H1 (cell line): ENCODE results near the gene CORO7. TPM values are rescaled to one million over a fixed set of nuclear protein-coding genes. Genes with fewer than 3 reads are reported as not detected.

Experiments used
- CTCF ChIA-PET: fragments of 300-600 bp; sonication (Branson Sonifier 250); formaldehyde crosslinking; loops from one replicate; lab custom pipeline; 2021; ENCODE audit not compliant: partially characterized antibody; lab: Charles Lee
- POLR2A ChIA-PET: fragments of 300-600 bp; sonication (Branson Sonifier 250); formaldehyde crosslinking; loops from one replicate; lab custom pipeline; 2021; ENCODE audit warnings: inconsistent platforms; ENCODE audit not compliant: partially characterized antibody; lab: Charles Lee
- DNase-seq, 2 experiments: peaks; one replicate each; pipeline versions ENCODE4 v3.0.0 to v3.0.0-alpha.2; 2010 to 2022; ENCODE audit warnings: low spot score in 2 of 2, low read depth in 1 of 2, mixed read lengths in 1 of 2
- FAIRE-seq: peaks from 2 replicates; lab custom pipeline; 2011; peaks lifted over from hg19 to GRCh38; lab: Jason Lieb, UNC
- H2AFZ ChIP-seq: 2 replicates; pipeline ENCODE4 v1.8.1; 2012; ENCODE audit warnings: low read length, inconsistent platforms
- H2AK5ac ChIP-seq: 2 replicates; pipeline ENCODE4 v1.6.1; 2013; ENCODE audit warnings: low read depth, low read length
- H2BK120ac ChIP-seq: replicated peaks from 2 replicates; pipeline ENCODE3; 2013; ENCODE audit warnings: low read depth, low read length, inconsistent platforms
- H2BK12ac ChIP-seq: 2 replicates; pipeline ENCODE4 v1.6.1; 2013; ENCODE audit warnings: low read depth, low read length
- H2BK15ac ChIP-seq: 2 replicates; pipeline ENCODE4 v1.6.1; 2013; ENCODE audit warnings: low read length
- H2BK20ac ChIP-seq: 2 replicates; pipeline ENCODE4 v1.6.1; 2013; ENCODE audit warnings: low read length
- H2BK5ac ChIP-seq: 2 replicates; pipeline ENCODE4 v1.6.1; 2013; ENCODE audit warnings: low read depth, low read length
- H3K14ac ChIP-seq: 2 replicates; pipeline ENCODE4 v1.6.1; 2013; ENCODE audit warnings: inconsistent platforms; ENCODE audit not compliant: insufficient read length
- H3K18ac ChIP-seq: 2 replicates; pipeline ENCODE4 v1.6.1; 2013; ENCODE audit warnings: low read length; ENCODE audit errors: extremely low read depth
- H3K23ac ChIP-seq: 2 replicates; pipeline ENCODE4 v1.6.1; 2013; ENCODE audit warnings: inconsistent platforms; ENCODE audit not compliant: insufficient read length
- H3K23me2 ChIP-seq: 2 replicates; pipeline ENCODE4 v1.6.1; 2013; ENCODE audit warnings: low read depth, low read length
- H3K27ac ChIP-seq: 2 replicates; pipeline ENCODE4 v1.6.1; 2011; ENCODE audit warnings: low read depth, low read length, inconsistent platforms
- H3K27me3 ChIP-seq, 4 experiments: replicated peaks in 1 of 4; 1 replicate in 1 of 4; 2 replicates in 3 of 4; pipeline versions ENCODE4 v1.6.1 to v1.8.1; 2011 to 2013; ENCODE audit warnings: low read length in 3 of 4, mild to moderate bottlenecking in 3 of 4, inconsistent platforms in 2 of 4, mixed read lengths in 2 of 4, moderate library complexity in 1 of 4; ENCODE audit not compliant: control insufficient read depth in 3 of 4, insufficient read depth in 3 of 4; ENCODE audit errors: extremely low read depth in 1 of 4
- H3K36me3 ChIP-seq, 4 experiments: 2 replicates each; pipeline versions ENCODE4 v1.6.1 to v1.8.1; 2011 to 2013; ENCODE audit warnings: mild to moderate bottlenecking in 4 of 4, low read length in 3 of 4, moderate library complexity in 2 of 4, control low read depth in 1 of 4, inconsistent platforms in 1 of 4; ENCODE audit not compliant: insufficient read depth in 4 of 4, control insufficient read depth in 2 of 4
- H3K4ac ChIP-seq: replicated peaks from 2 replicates; pipeline ENCODE3; 2013; ENCODE audit warnings: low read length, low read depth, mixed read lengths, inconsistent platforms; ENCODE audit not compliant: insufficient read length
- H3K4me1 ChIP-seq, 4 experiments: replicated peaks in 1 of 4; 1 replicate in 1 of 4; 2 replicates in 3 of 4; pipeline versions ENCODE4 v1.6.1 to v1.8.1; 2011 to 2013; ENCODE audit warnings: low read length in 3 of 4, inconsistent platforms in 2 of 4, mixed read lengths in 1 of 4; ENCODE audit not compliant: insufficient read depth in 4 of 4, control insufficient read depth in 3 of 4
- H3K4me2 ChIP-seq, 2 experiments: 2 replicates each; pipeline versions ENCODE4 v1.6.1 to v1.8.1; 2011 to 2013; ENCODE audit warnings: low read depth in 2 of 2, low read length in 2 of 2, control low read depth in 1 of 2, inconsistent platforms in 1 of 2, mild to moderate bottlenecking in 1 of 2; ENCODE audit not compliant: insufficient read depth in 1 of 2
- H3K4me3 ChIP-seq, 4 experiments: fragments of 200-600, 300-600 bp in 1 of 4; sonication (generic), shearing (Covaris generic), sonication (Bioruptor Twin) in 1 of 4; 2 replicates each; pipeline versions ENCODE4 v1.5.1 to v1.8.1; 2011 to 2016; ENCODE audit warnings: low read length in 4 of 4, low read depth in 3 of 4, control low read depth in 2 of 4, inconsistent platforms in 2 of 4, mild to moderate bottlenecking in 2 of 4, mixed read lengths in 1 of 4, moderate library complexity in 1 of 4; ENCODE audit not compliant: insufficient read depth in 2 of 4; ENCODE audit errors: extremely low read depth in 1 of 4
- H3K56ac ChIP-seq: replicated peaks from 2 replicates; pipeline ENCODE3; 2013; ENCODE audit warnings: low read depth, mild to moderate bottlenecking, mixed read lengths, low read length, inconsistent platforms; ENCODE audit not compliant: insufficient read length
- H3K79me1 ChIP-seq: 2 replicates; pipeline ENCODE4 v1.6.1; 2013; ENCODE audit warnings: low read depth, low read length, control low read depth
- H3K79me2 ChIP-seq, 2 experiments: 2 replicates each; pipeline versions ENCODE4 v1.6.1 to v1.8.1; 2012 to 2013; ENCODE audit warnings: low read length in 2 of 2, mild to moderate bottlenecking in 2 of 2, inconsistent platforms in 1 of 2; ENCODE audit not compliant: insufficient read depth in 2 of 2, control insufficient read depth in 1 of 2
- H3K9ac ChIP-seq, 4 experiments: replicated peaks in 1 of 4; 1 replicate in 1 of 4; 2 replicates in 3 of 4; pipeline versions ENCODE4 v1.6.1 to v1.8.1; 2011 to 2013; ENCODE audit warnings: low read depth in 3 of 4, low read length in 3 of 4, control low read depth in 2 of 4, mild to moderate bottlenecking in 2 of 4, moderate library complexity in 2 of 4, inconsistent platforms in 1 of 4; ENCODE audit errors: extremely low read depth in 1 of 4
- H3K9me3 ChIP-seq, 2 experiments: 2 replicates each; pipeline versions ENCODE4 v1.6.1 to v1.8.1; 2012 to 2013; ENCODE audit warnings: mild to moderate bottlenecking in 2 of 2, moderate library complexity in 2 of 2, control low read depth in 1 of 2, inconsistent platforms in 1 of 2, low read depth in 1 of 2, low read length in 1 of 2, mixed read lengths in 1 of 2; ENCODE audit not compliant: insufficient read depth in 2 of 2
- H4K20me1 ChIP-seq, 2 experiments: replicated peaks in 1 of 2; 2 replicates each; pipeline versions ENCODE3 to v1.8.1; 2011 to 2013; ENCODE audit warnings: inconsistent platforms in 2 of 2, low read length in 2 of 2, mild to moderate bottlenecking in 1 of 2; ENCODE audit not compliant: insufficient read depth in 2 of 2, control insufficient read depth in 1 of 2
- H4K5ac ChIP-seq: 2 replicates; pipeline ENCODE4 v1.6.1; 2013; ENCODE audit warnings: low read length, low read depth, mixed read lengths, inconsistent platforms; ENCODE audit not compliant: insufficient read length
- H4K8ac ChIP-seq: 2 replicates; pipeline ENCODE4 v1.8.0; 2013; ENCODE audit warnings: mild to moderate bottlenecking, moderate library complexity, low read length, inconsistent platforms; ENCODE audit not compliant: insufficient read depth; ENCODE audit errors: extremely low read depth
- H4K91ac ChIP-seq: replicated peaks from 2 replicates; pipeline ENCODE3; 2013; ENCODE audit warnings: low read length, mixed read lengths, inconsistent platforms; ENCODE audit not compliant: insufficient read length
- BRCA1 ChIP-seq: IDR thresholded peaks from 2 replicates; pipeline ENCODE4 v1.6.1; 2012; ENCODE audit warnings: low read depth, low read length, improper control_type of control experiment
- CBX5 ChIP-seq: fragments of 300-800, 300-1000 bp; sonication (generic); IDR thresholded peaks from 2 replicates; pipeline ENCODE4 v1.7.1; 2016; ENCODE audit warnings: antibody characterized with exemption, low read length, low read depth
- HDAC2 ChIP-seq, 2 experiments: fragments of 300-600 bp in 1 of 2; sonication (generic) in 1 of 2; IDR thresholded peaks; 2 replicates each; pipeline ENCODE4 v1.6.1; 2011 to 2012; ENCODE audit warnings: low read depth in 2 of 2, low read length in 2 of 2, mild to moderate bottlenecking in 2 of 2, moderate library complexity in 2 of 2, borderline replicate concordance in 1 of 2, inconsistent platforms in 1 of 2
- KDM5A ChIP-seq: fragments of 200-600 bp; IDR thresholded peaks from 2 replicates; pipeline ENCODE4 v1.7.1; 2012; ENCODE audit warnings: mild to moderate bottlenecking, low read length, inconsistent platforms, mixed read lengths
- SIRT6 ChIP-seq: IDR thresholded peaks from one replicate; pipeline ENCODE4 v1.7.1; 2012; ENCODE audit warnings: low read length, inconsistent platforms
- WGBS, 2 experiments: shearing (Covaris generic) in 1 of 2; methylation state at CpG; one replicate each; pipeline versions ENCODE4 v1.1.6 to v1.1.7; 2013 to 2015; ENCODE audit warnings: low lambda C conversion rate in 2 of 2, mixed read lengths in 2 of 2, inconsistent platforms in 1 of 2, low coverage in 1 of 2, missing lambda C conversion rate in 1 of 2; ENCODE audit not compliant: insufficient replicate concordance in 2 of 2, insufficient coverage in 1 of 2, insufficient read length in 1 of 2; ENCODE audit errors: extremely low coverage in 1 of 2, missing lambda C conversion rate in 1 of 2; 5-methylcytosine and 5-hydroxymethylcytosine counted together
- polyA plus RNA-seq, 7 experiments: library from polyadenylated mRNA; depleted of rRNA in 3 of 7; stranded (reverse) in 5 of 7; unstranded in 2 of 7; fragments of >200 nt in 5 of 7; fragments of 200-250 nt in 2 of 7; gene quantifications; 1 replicate in 5 of 7; 2 replicates in 1 of 7; 4 replicates in 1 of 7; pipeline versions ENCODE4 v1.2.1 to v1.2.3, GENCODE V29; 2011 to 2013; ENCODE audit warnings: missing spikeins in 2 of 7, mixed read lengths in 2 of 7
- total RNA-seq: library from RNA; stranded (reverse); fragmentation: NEBNext Ultra II Directional; extraction: Animal tissue kit (Norgen Biotek cat#: 25700); gene quantifications from 2 replicates; pipeline ENCODE4 v1.2.1, GENCODE V29; 2021
- TF ChIP-seq, protein P1 (sequence below): IDR thresholded peaks from 2 replicates; pipeline ENCODE4 v1.6.1; 2011; ENCODE audit warnings: low read length, improper control_type of control experiment
- TF ChIP-seq, protein P2 (sequence below), 3 experiments: IDR thresholded peaks; 1 replicate in 2 of 3; 2 replicates in 1 of 3; pipeline versions ENCODE4 v1.5.1 to v1.6.1; 2011; ENCODE audit warnings: low read length in 3 of 3, mild to moderate bottlenecking in 3 of 3, inconsistent platforms in 2 of 3, low read depth in 1 of 3, moderate library complexity in 1 of 3; ENCODE audit not compliant: insufficient read depth in 1 of 3; ENCODE audit errors: control extremely low read depth in 1 of 3
- TF ChIP-seq, protein P3 (sequence below): IDR thresholded peaks from 2 replicates; pipeline ENCODE4 v1.6.1; 2012; ENCODE audit warnings: low read length, inconsistent platforms

CORO7 gene
- total and polyA plus RNA-seq, 2 of the 8 experiments (the other 6 are each of a cell fraction or from before 2014, with no cell fraction given): 25.2 to 29.8 TPM

DNA sequence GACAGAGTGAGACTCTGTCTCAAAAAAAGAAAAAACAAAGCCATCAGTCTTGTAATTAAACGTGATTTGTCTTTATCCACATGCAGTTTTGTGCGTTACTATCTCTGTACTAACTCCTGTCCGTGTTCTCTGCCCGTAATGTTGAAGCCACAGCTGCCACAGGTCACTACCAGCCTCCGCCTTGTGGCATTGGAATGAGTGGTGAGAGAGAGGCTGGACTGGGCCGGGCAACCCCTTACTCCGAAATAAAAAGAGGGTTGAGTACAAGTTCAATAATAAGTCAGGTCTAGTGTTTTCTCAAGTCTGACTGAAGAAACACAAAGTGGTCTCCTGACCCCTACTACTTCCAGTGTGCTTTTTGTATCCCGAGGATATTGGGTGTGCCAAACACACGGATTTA is 14.6 kb upstream of the CORO7 start:
- peaks cover 21 to 32% of the 10 kb centered on the region in 2 experiments for H3K79me2 ChIP-seq
- H3K9ac ChIP-seq: no peak overlapping the region; a peak in 1 of 7 replicates
- peaks cover 0 to 7% of the 10 kb centered on the region in 2 experiments for H4K20me1 ChIP-seq
- H3K23me2 ChIP-seq: peaks cover 4% of the 10 kb centered on the region; the same call in 1 of the 2 replicates
- no peak overlapping the region for H3K4me3 ChIP-seq
- ChIA-PET CTCF (no interaction called here), POLR2A (no interaction called here)
- H3K23ac ChIP-seq: no peak overlapping the region
- no peak overlapping the region for H2BK5ac ChIP-seq
- DNase-seq: no peak
- peaks cover 0 to 5% (median 2%) of the 10 kb centered on the region in 4 experiments; a peak in 3 of 7 replicates for H3K4me1 ChIP-seq
- H2BK15ac ChIP-seq: no peak overlapping the region
- H2BK12ac ChIP-seq: no peak overlapping the region
- no peak overlapping the region for H4K8ac ChIP-seq
- no peak overlapping the region for H2AFZ ChIP-seq
- H2BK20ac ChIP-seq: no peak overlapping the region
- H4K5ac ChIP-seq: no peak overlapping the region
- H3K18ac ChIP-seq: no peak overlapping the region
- FAIRE-seq: no peak
- H2BK120ac ChIP-seq: no peak overlapping the region
- no peak overlapping the region for H2AK5ac ChIP-seq
- H3K9me3 ChIP-seq: no peaks in the 10 kb centered on the region
- no peaks in the 10 kb centered on the region for H3K27me3 ChIP-seq
- no peak overlapping the region for H4K91ac ChIP-seq
- no peak overlapping the region for H3K27ac ChIP-seq
- H3K56ac ChIP-seq: no peak overlapping the region
- no peak overlapping the region for H3K14ac ChIP-seq
- H3K79me1 ChIP-seq: peaks cover 5% of the 10 kb centered on the region; the same call in 1 of the 2 replicates
- no peak overlapping the region for H3K4ac ChIP-seq
- no peak overlapping the region for H3K4me2 ChIP-seq
- WGBS, 2 experiments: 89% methylated on average over 9 of the region's 9 CpGs; no CpG with 5 or more reads in 1 of the 2 experiments
- peaks cover 5 to 17% (median 6%) of the 10 kb centered on the region in 4 experiments; a peak in 5 of 8 replicates for H3K36me3 ChIP-seq
- no peak for TF ChIP-seq HDAC2 (IDR thresholded peaks at IDR 0.05; ENCODE audit: borderline replicate concordance in 1 of 2, low read depth in 2 of 2, low read length in 2 of 2)
- no peak for TF ChIP-seq KDM5A
- TF ChIP-seq, protein P1, sequence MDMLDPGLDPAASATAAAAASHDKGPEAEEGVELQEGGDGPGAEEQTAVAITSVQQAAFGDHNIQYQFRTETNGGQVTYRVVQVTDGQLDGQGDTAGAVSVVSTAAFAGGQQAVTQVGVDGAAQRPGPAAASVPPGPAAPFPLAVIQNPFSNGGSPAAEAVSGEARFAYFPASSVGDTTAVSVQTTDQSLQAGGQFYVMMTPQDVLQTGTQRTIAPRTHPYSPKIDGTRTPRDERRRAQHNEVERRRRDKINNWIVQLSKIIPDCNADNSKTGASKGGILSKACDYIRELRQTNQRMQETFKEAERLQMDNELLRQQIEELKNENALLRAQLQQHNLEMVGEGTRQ: no peak
- TF ChIP-seq, protein P2, sequence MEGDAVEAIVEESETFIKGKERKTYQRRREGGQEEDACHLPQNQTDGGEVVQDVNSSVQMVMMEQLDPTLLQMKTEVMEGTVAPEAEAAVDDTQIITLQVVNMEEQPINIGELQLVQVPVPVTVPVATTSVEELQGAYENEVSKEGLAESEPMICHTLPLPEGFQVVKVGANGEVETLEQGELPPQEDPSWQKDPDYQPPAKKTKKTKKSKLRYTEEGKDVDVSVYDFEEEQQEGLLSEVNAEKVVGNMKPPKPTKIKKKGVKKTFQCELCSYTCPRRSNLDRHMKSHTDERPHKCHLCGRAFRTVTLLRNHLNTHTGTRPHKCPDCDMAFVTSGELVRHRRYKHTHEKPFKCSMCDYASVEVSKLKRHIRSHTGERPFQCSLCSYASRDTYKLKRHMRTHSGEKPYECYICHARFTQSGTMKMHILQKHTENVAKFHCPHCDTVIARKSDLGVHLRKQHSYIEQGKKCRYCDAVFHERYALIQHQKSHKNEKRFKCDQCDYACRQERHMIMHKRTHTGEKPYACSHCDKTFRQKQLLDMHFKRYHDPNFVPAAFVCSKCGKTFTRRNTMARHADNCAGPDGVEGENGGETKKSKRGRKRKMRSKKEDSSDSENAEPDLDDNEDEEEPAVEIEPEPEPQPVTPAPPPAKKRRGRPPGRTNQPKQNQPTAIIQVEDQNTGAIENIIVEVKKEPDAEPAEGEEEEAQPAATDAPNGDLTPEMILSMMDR (IDR thresholded peaks at IDR 0.05; ENCODE audit: control extremely low read depth in 1 of 3, insufficient read depth in 1 of 3, low read depth in 1 of 3, low read length in 3 of 3): no peak
- TF ChIP-seq, protein P3, sequence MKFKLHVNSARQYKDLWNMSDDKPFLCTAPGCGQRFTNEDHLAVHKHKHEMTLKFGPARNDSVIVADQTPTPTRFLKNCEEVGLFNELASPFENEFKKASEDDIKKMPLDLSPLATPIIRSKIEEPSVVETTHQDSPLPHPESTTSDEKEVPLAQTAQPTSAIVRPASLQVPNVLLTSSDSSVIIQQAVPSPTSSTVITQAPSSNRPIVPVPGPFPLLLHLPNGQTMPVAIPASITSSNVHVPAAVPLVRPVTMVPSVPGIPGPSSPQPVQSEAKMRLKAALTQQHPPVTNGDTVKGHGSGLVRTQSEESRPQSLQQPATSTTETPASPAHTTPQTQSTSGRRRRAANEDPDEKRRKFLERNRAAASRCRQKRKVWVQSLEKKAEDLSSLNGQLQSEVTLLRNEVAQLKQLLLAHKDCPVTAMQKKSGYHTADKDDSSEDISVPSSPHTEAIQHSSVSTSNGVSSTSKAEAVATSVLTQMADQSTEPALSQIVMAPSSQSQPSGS: no peak
- no peak for TF ChIP-seq BRCA1
- no peak for TF ChIP-seq CBX5
- TF ChIP-seq SIRT6: no peak
